NCI-H526 treated with DMSO at 0.1 percent for 48 hours (cell line): ENCODE results near the gene CNTRL.
"Not testable (repeated sequence)": the region's sequence is repeated elsewhere in the genome, so short reads cannot be mapped to it uniquely, and the experiment has no call there.

Source experiments
- DNase-seq: peaks from one replicate; lab custom pipeline; 2025; lab: John Stamatoyannopoulos, UW

Gene CNTRL

GRCh38 chr9:121071756-121072421 is 2.9 kb upstream of the CNTRL start:
- peak; percentile 2 for DNase-seq

GRCh38 chr9:121073038-121073437 is 1.7 kb upstream of the CNTRL start:
- no peak for DNase-seq

GRCh38 chr9:121075251-121076036 is 689 bp downstream of the CNTRL start:
- peak; percentile 50 for DNase-seq

- DNase-seq = no peak
These were observed 7.3 kb downstream of the CNTRL start for GRCh38 chr9:121082075-121082474.

GRCh38 chr9:121085661-121086060 is 10.9 kb downstream of the CNTRL start:
- DNase-seq = no peak

- no peak for DNase-seq
These were observed 13.8 kb downstream of the CNTRL start for GRCh38 chr9:121088576-121088975.

- DNase-seq = not testable (repeated sequence)
These were observed 16.0 kb downstream of the CNTRL start for GRCh38 chr9:121090743-121091142.

GRCh38 chr9:121095057-121095456 is 20.3 kb downstream of the CNTRL start:
- no peak for DNase-seq

- DNase-seq = no peak
These were observed 23.9 kb downstream of the CNTRL start for GRCh38 chr9:121098567-121099198.

GRCh38 chr9:121104054-121104453 is 29.3 kb downstream of the CNTRL start:
- DNase-seq = not testable (repeated sequence)

GRCh38 chr9:121105531-121105930 is 30.8 kb downstream of the CNTRL start:
- no peak for DNase-seq

- DNase-seq = no peak
These were observed 32.3 kb downstream of the CNTRL start for GRCh38 chr9:121107029-121107428.

- no peak for DNase-seq
These were observed 33.1 kb downstream of the CNTRL start for GRCh38 chr9:121107881-121108280.

GRCh38 chr9:121115466-121115865 is 40.7 kb downstream of the CNTRL start:
- no peak for DNase-seq

GRCh38 chr9:121118266-121118665 is 43.5 kb downstream of the CNTRL start:
- DNase-seq = no peak

- no peak for DNase-seq
These were observed 45.6 kb downstream of the CNTRL start for GRCh38 chr9:121120386-121120785.

GRCh38 chr9:121121582-121122087 is 46.9 kb downstream of the CNTRL start:
- DNase-seq = no peak

- no peak for DNase-seq
These were observed 47.7 kb downstream of the CNTRL start for GRCh38 chr9:121122246-121123032.

- DNase-seq = no peak
These were observed 49.2 kb downstream of the CNTRL start for GRCh38 chr9:121123816-121124535.

- no peak for DNase-seq
These were observed 50.8 kb downstream of the CNTRL start for GRCh38 chr9:121125590-121125989.

- not testable (repeated sequence) for DNase-seq
These were observed 54.6 kb downstream of the CNTRL start for GRCh38 chr9:121129384-121129783.
